CD4-positive, CD25-positive, alpha-beta regulatory T cell (primary cell): ENCODE data around the gene CERS4. TPM values are rescaled to one million over a fixed set of nuclear protein-coding genes. Genes with fewer than 3 reads are reported as not detected.
A peak's percentile ranks its signal among the peaks of the same experiment; 100 is the strongest.
"Not testable (repeated sequence)": the region's sequence is repeated elsewhere in the genome, so short reads cannot be mapped to it uniquely, and the experiment has no call there.

ENCODE experiments used
- ATAC-seq, 2 donors: fragments of 150-1000 bp; cut with Tn5 transposase; one replicate each; pipeline ENCODE4 v1.10.0; 2021; ENCODE audit warnings: low read depth in 2 of 2, moderate number of reproducible peaks in 2 of 2, moderate library complexity in 1 of 2
- DNase-seq, 3 donors: peaks; one replicate each; pipeline versions ENCODE4 v3.0.0 to v3.0.0-alpha.2; 2012 to 2022; ENCODE audit warnings: mixed read lengths in 1 of 3
- H3K27ac ChIP-seq: one replicate; pipeline ENCODE4 v1.7.0; 2013; ENCODE audit warnings: mild to moderate bottlenecking, low read length; ENCODE audit not compliant: insufficient read depth, poor library complexity, severe bottlenecking
- H3K27me3 ChIP-seq: one replicate; pipeline ENCODE4 v1.7.0; 2013; ENCODE audit warnings: low read length; ENCODE audit not compliant: control insufficient read depth, insufficient read depth
- H3K36me3 ChIP-seq: one replicate; pipeline ENCODE4 v1.7.0; 2013; ENCODE audit warnings: mild to moderate bottlenecking, low read length, moderate library complexity; ENCODE audit not compliant: control insufficient read depth, insufficient read depth
- H3K4me1 ChIP-seq: 2 replicates; pipeline ENCODE4 v1.7.0; 2013; ENCODE audit warnings: mild to moderate bottlenecking, low read length; ENCODE audit not compliant: insufficient read depth, control insufficient read depth, poor library complexity, severe bottlenecking
- H3K4me3 ChIP-seq: one replicate; pipeline ENCODE4 v1.7.0; 2013; ENCODE audit warnings: low read depth, mild to moderate bottlenecking, low read length, moderate library complexity
- H3K9me3 ChIP-seq, 2 experiments: 1 replicate in 1 of 2; 2 replicates in 1 of 2; pipeline ENCODE4 v1.7.0; 2013; ENCODE audit warnings: low read length in 2 of 2, mild to moderate bottlenecking in 1 of 2, moderate library complexity in 1 of 2; ENCODE audit not compliant: control insufficient read depth in 2 of 2
- H3K27ac Mint-ChIP-seq, 3 donors: one replicate each; pipeline ENCODE4 v1.8.0; 2020 to 2022; ENCODE audit warnings: mild to moderate bottlenecking in 3 of 3, mixed read lengths in 3 of 3, moderate library complexity in 2 of 3
- H3K27me3 Mint-ChIP-seq: one replicate; pipeline ENCODE4 v1.8.0; 2022; ENCODE audit warnings: mild to moderate bottlenecking, mixed read lengths
- H3K36me3 Mint-ChIP-seq: one replicate; pipeline ENCODE4 v1.8.0; 2020; ENCODE audit warnings: mixed read lengths
- H3K4me1 Mint-ChIP-seq, 4 donors: one replicate each; pipeline ENCODE4 v1.8.0; 2020 to 2022; ENCODE audit warnings: mixed read lengths in 4 of 4, mild to moderate bottlenecking in 1 of 4
- H3K4me3 Mint-ChIP-seq, 4 donors: one replicate each; pipeline ENCODE4 v1.8.0; 2020 to 2022; ENCODE audit warnings: mild to moderate bottlenecking in 4 of 4, mixed read lengths in 4 of 4, moderate library complexity in 3 of 4
- H3K9me3 Mint-ChIP-seq, 7 donors: one replicate each; pipeline ENCODE4 v1.8.0; 2020 to 2022; ENCODE audit warnings: mixed read lengths in 7 of 7, mild to moderate bottlenecking in 3 of 7, moderate library complexity in 2 of 7
- polyA plus RNA-seq, 4 donors: library from polyadenylated mRNA; unstranded; fragments of 300-500 nt; fragmentation: Illumina TruSeq; gene quantifications; one replicate each; pipeline ENCODE4 v1.2.3, GENCODE V29; 2021
- total RNA-seq: library from RNA; stranded (reverse); gene quantifications from one replicate; pipeline ENCODE4 v1.2.3, GENCODE V29; 2022

CERS4 gene
- total and polyA plus RNA-seq, 5 donors from 2014 or later, result 10.1 to 20.2 (median 14.2) TPM

- DNase-seq, result no peak
- no peaks in the 10 kb centered on the region for H3K9me3 Mint-ChIP-seq
- H3K4me3 Mint-ChIP-seq, result peak overlapping the region in 1 of 4 donors; percentile 1
- Histone ChIP-seq H3K27ac (no peak overlapping the region), H3K27me3 (no peaks in the 10 kb centered on the region), H3K4me1 (peaks cover 15% of the 10 kb centered on the region), H3K36me3 (no peaks in the 10 kb centered on the region), H3K4me3 (no peak overlapping the region), H3K9me3 (no peaks in the 10 kb centered on the region)
- H3K36me3 Mint-ChIP-seq, result no peaks in the 10 kb centered on the region
- H3K27ac Mint-ChIP-seq, result peak overlapping the region in 1 of 3 donors; percentile 72
- peaks cover 0 to 21% (median 13%) of the 10 kb centered on the region in 4 donors for H3K4me1 Mint-ChIP-seq
- no peaks in the 10 kb centered on the region for H3K27me3 Mint-ChIP-seq
- ATAC-seq, result no peak
Measured at GRCh38 chr19:8185343-8186068, 23.7 kb upstream of the CERS4 start.

GRCh38 chr19:8192221-8192820, 16.8 kb upstream of the CERS4 start:
- Histone ChIP-seq H3K9me3 (no peaks in the 10 kb centered on the region), H3K36me3 (no peaks in the 10 kb centered on the region), H3K4me1 (peaks cover 24% of the 10 kb centered on the region), H3K27me3 (no peaks in the 10 kb centered on the region), H3K27ac (peak overlapping the region; percentile 5), H3K4me3 (no peak overlapping the region)
- Mint-ChIP-seq H3K4me1 (peaks cover 0 to 53% (median 32%) of the 10 kb centered on the region in 4 donors), H3K4me3 (peak overlapping the region in 3 of 4 donors; percentile 26 to 74 (median 48)), H3K27ac (peak overlapping the region; percentile 67 to 86 (median 85)), H3K27me3 (no peaks in the 10 kb centered on the region), H3K36me3 (no peaks in the 10 kb centered on the region), H3K9me3 (peaks cover 0 to 1% (median 0%) of the 10 kb centered on the region in 7 donors)
- DNase-seq (no peak), ATAC-seq (no peak)

GRCh38 chr19:8194528-8195267, 14.5 kb upstream of the CERS4 start:
- peak overlapping the region; percentile 95 to 98 (median 96) for H3K27ac Mint-ChIP-seq
- peak overlapping the region; percentile 11 to 88 (median 82) for H3K4me3 Mint-ChIP-seq
- peak overlapping the region; percentile 62 for H3K4me3 ChIP-seq
- H3K36me3 Mint-ChIP-seq, result no peaks in the 10 kb centered on the region
- DNase-seq (peak; percentile 15 to 90 (median 63)), ATAC-seq (peak; percentile 65 to 68)
- no peaks in the 10 kb centered on the region for H3K27me3 ChIP-seq
- H3K4me1 ChIP-seq, result peaks cover 24% of the 10 kb centered on the region
- peak overlapping the region; percentile 76 for H3K27ac ChIP-seq
- H3K9me3 Mint-ChIP-seq, result peaks cover 0 to 1% (median 0%) of the 10 kb centered on the region in 7 donors
- H3K36me3 ChIP-seq, result no peaks in the 10 kb centered on the region
- no peaks in the 10 kb centered on the region for H3K9me3 ChIP-seq
- peaks cover 0 to 54% (median 30%) of the 10 kb centered on the region in 4 donors for H3K4me1 Mint-ChIP-seq
- no peaks in the 10 kb centered on the region for H3K27me3 Mint-ChIP-seq

GRCh38 chr19:8196271-8196927, 12.8 kb upstream of the CERS4 start:
- Histone ChIP-seq H3K9me3 (no peaks in the 10 kb centered on the region), H3K4me1 (peaks cover 24% of the 10 kb centered on the region), H3K4me3 (no peak overlapping the region), H3K27me3 (no peaks in the 10 kb centered on the region), H3K36me3 (no peaks in the 10 kb centered on the region), H3K27ac (no peak overlapping the region)
- ATAC-seq, result no peak
- H3K36me3 Mint-ChIP-seq, result no peaks in the 10 kb centered on the region
- peaks cover 5% of the 10 kb centered on the region for H3K27me3 Mint-ChIP-seq
- H3K27ac Mint-ChIP-seq, result peak overlapping the region; percentile 2 to 87 (median 20)
- peaks cover 0 to 1% (median 0%) of the 10 kb centered on the region in 7 donors for H3K9me3 Mint-ChIP-seq
- peak overlapping the region in 1 of 4 donors; percentile 21 for H3K4me3 Mint-ChIP-seq
- H3K4me1 Mint-ChIP-seq, result peaks cover 0 to 54% (median 30%) of the 10 kb centered on the region in 4 donors
- no peak for DNase-seq

GRCh38 chr19:8203288-8204120, 5.7 kb upstream of the CERS4 start:
- H3K27ac Mint-ChIP-seq, H3K27ac ChIP-seq, H3K4me1 Mint-ChIP-seq, H3K36me3 Mint-ChIP-seq, H3K9me3 Mint-ChIP-seq, H3K36me3 ChIP-seq, ATAC-seq, H3K4me1 ChIP-seq, H3K27me3 ChIP-seq, H3K9me3 ChIP-seq, DNase-seq, H3K4me3 ChIP-seq: not testable (repeated sequence)
- peaks cover 27% of the 10 kb centered on the region for H3K27me3 Mint-ChIP-seq
- peak overlapping the region in 2 of 4 donors; percentile 9 to 12 for H3K4me3 Mint-ChIP-seq

GRCh38 chr19:8204961-8205360, 4.2 kb upstream of the CERS4 start:
- Mint-ChIP-seq H3K9me3 (no peaks in the 10 kb centered on the region), H3K4me3 (no peak overlapping the region), H3K36me3 (no peaks in the 10 kb centered on the region), H3K4me1 (peaks cover 0 to 10% (median 3%) of the 10 kb centered on the region in 4 donors), H3K27ac (peak overlapping the region in 1 of 3 donors; percentile 52), H3K27me3 (peaks cover 27% of the 10 kb centered on the region)
- Histone ChIP-seq H3K4me1 (peaks cover 4% of the 10 kb centered on the region), H3K27me3 (no peaks in the 10 kb centered on the region), H3K36me3 (no peaks in the 10 kb centered on the region), H3K27ac (no peak overlapping the region), H3K9me3 (no peaks in the 10 kb centered on the region), H3K4me3 (no peak overlapping the region)
- no peak for DNase-seq
- ATAC-seq, result no peak
